Stimulated activated CD4-positive, alpha-beta T cell treated with anti-CD3 and anti-CD28 coated beads, Interleukin-15, amount 100 ng/mL, for 48 hours (primary cell): ENCODE measurements around the gene CCDC146.

ENCODE experiments used
- DNase-seq, 2 donors: peaks; one replicate each; pipeline ENCODE4 v3.0.0-alpha.2; 2020; ENCODE audit warnings: low read depth in 2 of 2

CCDC146 gene

DNA sequence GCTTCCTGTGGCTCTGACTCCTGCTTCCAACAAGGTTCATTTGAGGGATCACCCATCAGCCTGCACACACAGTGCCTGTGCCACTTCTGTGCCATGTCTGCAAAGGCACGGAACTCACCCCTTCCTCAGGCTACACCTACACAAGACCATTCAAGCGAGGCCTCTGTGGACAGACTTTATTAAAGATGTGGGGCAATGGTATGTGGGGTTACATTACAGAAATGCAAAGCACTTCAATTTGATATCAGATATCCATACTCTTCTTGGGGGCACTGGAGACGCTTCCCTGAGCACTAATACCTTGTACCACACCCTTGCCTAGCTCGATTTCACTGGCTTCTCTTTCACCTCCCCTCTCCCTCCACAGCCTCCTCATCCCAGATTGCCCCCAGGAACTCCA is 161.6 kb downstream of the CCDC146 start:
- no peak for DNase-seq

DNA sequence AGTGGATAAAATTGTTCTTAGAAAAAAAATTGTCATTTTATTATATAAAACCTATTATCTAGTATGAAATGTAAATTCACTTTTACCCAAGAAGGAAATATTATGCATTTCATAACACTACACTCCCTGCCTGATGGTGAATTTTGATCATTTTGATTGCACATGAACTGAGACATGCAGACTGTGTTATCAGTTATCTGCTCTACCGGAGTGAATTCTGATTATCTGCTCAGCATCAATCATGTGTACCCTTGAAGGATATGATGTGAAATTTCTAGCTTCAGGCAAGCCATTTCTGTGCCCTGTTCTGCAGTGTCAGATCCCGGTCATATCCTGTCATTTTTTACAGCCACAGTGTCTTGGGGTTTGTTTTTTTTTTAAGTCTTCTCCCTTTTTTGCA is 162.2 kb downstream of the CCDC146 start:
- no peak for DNase-seq

DNA sequence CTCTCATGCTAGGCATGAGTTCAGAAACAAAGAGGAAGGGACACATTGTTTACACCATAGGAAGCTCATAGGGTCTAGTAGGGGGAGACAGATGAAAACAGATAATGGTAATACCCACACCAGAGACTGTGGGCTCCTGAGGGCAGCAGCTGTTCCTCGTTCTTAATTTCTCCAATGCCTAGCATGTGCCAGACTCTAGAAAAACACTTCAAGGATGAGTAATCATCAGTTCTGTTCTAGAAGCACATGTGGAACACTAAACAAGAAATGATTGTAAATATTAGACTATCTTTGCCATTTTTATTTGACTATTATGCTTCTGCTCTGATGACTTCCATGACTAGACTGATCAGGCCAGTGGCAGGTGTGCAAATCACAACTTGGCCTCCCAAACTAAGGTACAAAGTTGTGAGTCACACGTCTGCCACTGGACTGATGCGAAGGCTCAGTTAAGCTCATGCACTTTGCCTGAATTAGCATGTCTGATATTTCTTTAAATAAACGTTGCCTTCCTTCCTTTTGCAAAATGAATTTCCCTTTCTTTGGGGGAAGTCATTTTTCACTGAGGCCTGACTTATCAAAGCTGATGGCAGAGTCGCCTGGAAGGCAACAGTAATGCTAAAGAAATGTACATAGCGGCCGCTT is 166.4 kb downstream of the CCDC146 start:
- no peak for DNase-seq

DNA sequence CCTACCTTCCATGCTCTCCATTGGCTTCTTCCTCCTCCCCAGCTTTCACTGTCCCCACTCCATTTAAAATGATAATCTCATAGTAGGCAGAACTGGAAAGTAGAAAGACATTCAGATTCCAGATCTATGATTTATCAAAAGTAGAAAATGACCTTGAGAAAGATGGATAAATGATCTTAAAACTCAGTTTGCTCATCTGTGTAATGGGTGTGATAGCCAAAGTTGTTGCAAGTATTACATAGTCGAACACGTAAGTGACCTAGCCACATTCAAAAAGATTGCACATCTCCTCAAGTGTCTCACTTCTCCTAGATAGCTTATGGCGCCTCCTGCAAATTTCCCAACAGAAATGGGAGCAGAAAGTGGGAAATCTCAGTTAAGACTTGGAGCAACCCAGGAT is 167.0 kb downstream of the CCDC146 start:
- DNase-seq: no peak

DNA sequence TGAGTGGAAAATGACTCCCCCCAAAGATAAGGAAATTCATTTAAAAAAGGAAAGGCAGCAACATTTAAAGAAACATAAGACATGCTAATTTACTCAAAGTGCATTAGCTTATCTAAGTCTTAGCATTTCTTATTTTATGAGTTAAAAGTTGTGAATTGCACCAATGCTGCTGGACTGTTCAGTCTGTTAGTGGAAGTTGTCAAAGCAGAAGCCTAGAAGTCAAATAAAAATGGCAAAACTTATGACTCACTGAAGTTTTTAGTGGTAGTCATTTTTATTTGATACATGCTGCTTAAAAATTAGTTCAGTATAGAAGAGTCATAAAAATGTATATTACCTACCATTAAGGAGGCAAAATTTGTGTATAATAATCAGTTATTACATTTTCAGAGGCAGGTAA is 168.0 kb downstream of the CCDC146 start:
- DNase-seq: no peak

DNA sequence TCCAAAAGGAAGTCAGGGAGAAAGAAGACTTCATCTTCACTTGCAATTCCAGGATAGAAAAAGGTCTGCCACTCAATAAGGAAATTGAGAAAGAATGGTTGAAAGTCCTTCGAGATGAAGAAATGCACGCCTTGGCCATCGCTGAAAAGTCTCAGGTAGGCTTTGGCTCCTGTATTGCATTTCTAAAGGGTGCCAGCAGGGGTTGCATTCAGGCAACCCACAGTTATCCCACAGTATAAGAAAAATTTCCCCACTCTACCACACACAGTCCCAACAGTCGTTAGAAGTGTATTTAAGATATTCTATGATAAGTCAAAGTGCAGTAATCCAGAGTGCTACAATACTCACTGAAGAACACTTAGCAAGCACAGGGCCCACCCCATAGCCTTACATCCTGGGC is 170.6 kb downstream of the CCDC146 start:
- no peak for DNase-seq

- DNase-seq: no peak
Observed at GRCh38 chr7:77295549-77295948, 173.1 kb downstream of the CCDC146 start.

GRCh38 chr7:77306231-77307067 is 184.0 kb downstream of the CCDC146 start:
- DNase-seq: no peak

DNA sequence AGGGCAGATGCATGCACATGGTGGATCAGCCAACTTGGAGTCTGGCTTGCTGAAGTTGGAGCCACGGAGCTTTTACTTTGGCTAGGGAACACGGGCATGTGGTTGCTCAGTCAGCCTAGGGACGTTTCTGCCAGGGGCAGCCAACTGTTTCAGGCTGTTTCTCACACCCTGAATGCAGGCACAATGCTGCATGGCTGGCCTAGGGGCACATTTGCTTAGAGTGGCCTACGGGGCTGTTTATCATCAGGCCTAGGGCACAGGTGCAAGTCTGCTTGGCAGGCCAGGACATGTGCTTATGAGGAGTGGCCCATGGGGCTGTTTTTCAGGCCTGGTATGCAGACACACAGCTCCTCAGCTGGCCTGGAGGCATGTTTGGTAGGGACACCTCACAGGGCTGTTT is 186.4 kb downstream of the CCDC146 start:
- no peak for DNase-seq

- DNase-seq: no peak
Observed at GRCh38 chr7:77309714-77310220, 187.4 kb downstream of the CCDC146 start.

DNA sequence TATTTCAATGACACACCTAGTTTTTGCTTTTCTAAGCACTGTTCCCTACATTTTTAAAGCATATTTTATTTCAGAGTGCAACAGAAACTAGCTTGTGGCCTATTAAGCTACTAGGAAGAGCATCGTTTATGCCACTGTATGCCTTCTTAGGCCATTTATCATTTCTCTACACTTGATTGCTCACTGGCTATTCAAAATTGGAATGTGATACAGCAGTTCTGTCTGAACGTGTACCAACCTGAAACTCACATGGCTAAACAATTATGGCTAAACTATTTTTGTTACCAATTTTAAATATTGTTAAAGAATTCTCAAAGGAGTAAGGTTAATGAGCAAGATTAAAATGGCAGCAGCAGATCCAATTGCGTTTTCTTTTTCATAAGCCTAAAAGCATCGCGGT is 188.6 kb downstream of the CCDC146 start:
- DNase-seq: no peak

GRCh38 chr7:77313085-77313484 is 190.7 kb downstream of the CCDC146 start:
- no peak for DNase-seq

DNA sequence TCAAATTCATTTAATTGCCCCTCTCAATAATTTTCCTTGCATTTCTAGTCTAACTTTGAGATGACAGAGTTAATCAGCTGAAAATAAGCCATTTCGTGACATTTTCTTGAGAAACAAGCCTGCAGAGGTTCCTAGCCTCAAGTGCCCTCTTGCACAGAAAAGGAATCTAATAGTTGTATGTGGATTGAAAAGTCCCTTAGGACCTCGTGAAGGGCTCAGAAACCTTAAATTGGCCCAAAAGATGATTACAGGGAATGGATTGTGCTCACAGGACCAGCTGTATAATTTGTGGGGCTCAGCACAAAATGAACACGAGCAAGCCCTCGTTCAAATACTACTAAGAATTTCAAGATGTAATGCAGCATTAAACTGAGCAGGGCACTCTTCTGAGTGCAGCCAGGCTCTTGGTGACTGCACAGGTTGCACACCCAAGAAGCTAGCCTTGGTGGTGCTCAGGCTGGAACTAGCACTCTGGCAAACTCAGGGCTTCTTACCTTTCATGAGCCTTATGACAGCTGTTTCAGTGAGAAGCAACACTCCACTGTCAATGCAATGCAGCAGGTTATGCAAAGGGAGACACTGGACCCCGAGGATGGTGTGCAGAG is 191.6 kb downstream of the CCDC146 start:
- DNase-seq: no peak

- DNase-seq: no peak
Observed at GRCh38 chr7:77315182-77315591, 192.8 kb downstream of the CCDC146 start.

DNA sequence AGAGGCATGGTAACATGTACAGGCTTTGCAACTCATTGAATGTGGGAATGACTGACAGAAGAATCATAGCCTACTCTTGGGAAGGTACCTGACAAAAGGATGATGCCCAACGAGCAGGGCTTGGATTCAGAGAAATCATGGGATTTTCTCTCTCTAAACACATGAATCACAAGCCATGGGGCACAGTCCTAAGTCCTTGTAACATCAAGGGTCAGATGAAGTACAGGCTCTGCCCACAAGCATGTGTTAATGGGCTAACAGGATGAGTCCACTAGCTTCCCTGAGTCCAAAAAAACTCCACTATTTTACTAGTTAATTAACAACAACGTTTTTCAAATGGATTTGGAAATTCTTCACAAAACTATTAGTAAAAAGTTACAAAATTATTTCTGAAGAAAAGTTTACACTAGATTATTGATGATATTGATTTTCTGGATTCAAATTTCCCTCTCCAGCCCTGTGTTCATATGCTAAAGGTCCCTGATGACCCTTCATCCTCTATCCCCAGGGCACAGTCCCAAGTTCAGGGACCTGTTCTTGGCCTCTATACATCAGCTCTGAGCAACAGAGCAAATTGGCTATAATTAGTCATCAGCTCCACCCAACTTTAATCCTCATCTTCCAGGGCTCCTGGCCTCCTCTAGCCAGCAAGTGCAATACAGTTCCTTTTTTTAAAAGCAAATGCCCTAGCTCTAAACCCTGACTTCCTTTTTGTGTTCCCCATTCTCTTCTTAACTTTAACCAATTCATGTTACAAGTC is 194.0 kb downstream of the CCDC146 start:
- DNase-seq: no peak

DNA sequence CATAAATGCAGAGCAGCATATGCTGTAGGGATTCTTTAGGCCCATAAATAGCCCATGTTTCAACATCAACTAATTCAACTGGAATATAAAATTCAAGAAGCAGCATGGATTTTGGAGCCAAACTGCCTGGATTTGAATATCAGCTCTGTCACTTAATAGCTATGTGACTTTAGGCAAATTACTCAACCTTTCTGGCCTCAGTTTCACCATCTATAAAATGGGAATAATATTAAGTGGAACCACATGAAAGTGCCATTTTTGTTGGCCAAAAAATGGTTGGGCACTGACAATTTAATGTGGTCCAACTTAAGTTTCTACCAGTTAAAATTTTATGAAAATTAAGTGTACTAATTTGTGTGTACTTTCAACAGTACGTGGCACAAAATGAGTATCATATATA is 195.6 kb downstream of the CCDC146 start:
- no peak for DNase-seq

GRCh38 chr7:77320137-77320536 is 197.7 kb downstream of the CCDC146 start:
- no peak for DNase-seq

DNA sequence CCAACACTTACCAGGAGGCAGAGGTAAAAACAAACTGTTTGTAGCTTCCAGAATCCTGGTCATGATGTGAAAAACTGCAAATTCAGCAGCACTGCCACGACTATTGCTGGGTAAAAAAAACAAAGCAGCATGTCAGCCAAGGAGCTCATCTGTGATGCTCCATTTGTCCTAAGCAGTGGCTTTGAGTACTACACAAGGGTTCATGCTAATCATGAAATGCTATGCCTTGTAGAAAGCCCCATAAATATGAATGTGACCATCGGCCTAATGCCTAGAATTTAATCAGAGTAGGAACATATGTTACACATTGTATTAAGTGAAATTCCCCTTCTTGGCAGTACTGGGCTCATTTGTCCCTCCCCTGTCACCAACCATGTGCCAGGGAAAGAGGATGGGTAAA is 198.3 kb downstream of the CCDC146 start:
- no peak for DNase-seq

DNA sequence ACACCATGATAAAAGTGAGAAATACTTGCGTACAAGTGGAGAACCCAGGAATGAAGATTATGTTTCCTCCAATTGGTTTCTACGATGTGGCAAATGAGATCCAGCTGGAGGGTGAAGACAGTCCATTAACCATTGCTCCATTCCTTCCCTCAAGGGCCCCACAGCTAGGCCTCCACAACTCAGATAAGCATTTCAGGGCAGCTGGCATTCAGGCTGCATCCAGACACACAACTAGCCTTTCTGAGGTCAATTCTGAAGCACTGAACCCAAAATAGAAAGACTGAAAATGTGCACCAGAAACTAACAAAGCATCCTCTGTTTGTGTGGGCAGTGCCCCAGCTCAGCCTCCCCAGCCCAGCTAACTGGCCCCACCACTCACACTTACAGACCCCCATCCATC is 198.9 kb downstream of the CCDC146 start:
- no peak for DNase-seq

GRCh38 chr7:77326131-77326530 is 203.7 kb downstream of the CCDC146 start:
- no peak for DNase-seq

DNA sequence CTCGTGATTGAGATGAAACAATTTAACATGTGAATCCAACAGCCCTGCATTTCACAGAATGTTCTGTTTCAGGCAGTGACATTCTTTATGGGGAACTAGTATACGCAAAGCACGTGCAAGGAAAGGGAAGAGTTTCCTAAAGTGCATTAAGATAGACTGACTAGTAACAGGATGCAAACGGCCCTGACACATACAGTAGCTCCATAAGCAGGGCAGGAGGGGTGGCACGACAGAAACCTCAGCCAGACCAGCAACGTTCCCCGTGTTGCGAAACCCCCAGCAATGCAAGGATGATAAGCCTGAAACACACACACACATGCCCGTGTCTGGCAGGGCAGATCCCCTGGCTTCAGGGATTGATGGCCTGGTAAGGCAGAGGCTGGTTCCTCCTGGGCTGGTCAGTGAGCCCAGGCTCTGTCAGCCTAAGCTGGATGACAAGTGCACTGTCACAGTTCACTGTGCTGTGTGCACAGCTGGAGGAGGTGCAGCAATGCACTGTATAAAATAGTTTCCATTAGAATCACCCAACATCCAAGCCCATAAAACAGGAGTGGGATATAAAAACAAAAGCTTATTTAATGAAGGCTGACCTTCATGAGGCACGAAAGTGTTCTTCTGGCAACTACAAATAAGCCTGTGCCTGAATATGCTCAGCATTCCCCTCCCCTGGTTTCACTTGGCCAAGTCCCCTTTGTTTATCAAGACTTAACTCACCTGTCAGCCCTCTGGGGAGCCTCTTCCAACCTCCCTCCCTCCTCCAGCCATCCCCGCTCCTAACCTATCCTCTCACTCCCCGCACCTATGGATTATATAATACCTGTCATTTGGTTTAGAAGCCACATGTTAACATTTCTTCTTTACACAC is 204.9 kb downstream of the CCDC146 start:
- DNase-seq: no peak
